ENCODE results near the gene DUSP14. TPM values are rescaled to one million over a fixed set of nuclear protein-coding genes. Genes with fewer than 3 reads are reported as not detected.
A peak's percentile ranks its signal among the peaks of the same experiment; 100 is the strongest.
"Not testable (repeated sequence)": the region's sequence is repeated elsewhere in the genome, so short reads cannot be mapped to it uniquely, and the experiment has no call there.

Gene DUSP14
- total RNA-seq, 5 donors from 2014 or later (not counting 1 experiment from before 2014, with no cell fraction given), result 4.0 to 9.6 (median 5.4) TPM

DNA sequence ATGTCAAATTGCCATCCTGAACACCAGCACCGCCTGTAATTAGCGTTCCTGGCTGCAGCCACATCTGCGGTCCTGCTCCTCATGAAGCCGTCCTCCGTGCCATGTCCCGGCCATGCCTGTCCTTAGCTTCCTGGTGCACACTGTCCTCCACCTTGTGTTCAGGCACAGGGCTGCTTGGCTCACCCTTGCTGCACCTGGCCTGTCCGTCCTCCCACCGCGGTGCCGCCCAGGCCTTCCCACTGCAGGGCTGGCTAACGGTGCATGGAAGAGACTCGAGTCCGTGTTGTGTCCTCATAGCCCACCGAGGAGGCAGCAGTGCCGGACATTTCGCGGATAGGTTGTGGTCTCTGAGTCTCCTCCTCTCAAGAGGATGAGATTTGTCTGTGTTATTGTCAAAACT is 20.4 kb downstream of the DUSP14 start:
- Mint-ChIP-seq H3K4me3 (no peak overlapping the region), H3K9me3 (no peaks in the 10 kb centered on the region), H3K27ac (peak overlapping the region in 1 of 2 donors; percentile 17), H3K4me1 (peaks cover 12 to 23% (median 17%) of the 10 kb centered on the region in 3 donors), H3K27me3 (no peaks in the 10 kb centered on the region), H3K36me3 (peaks cover 13% of the 10 kb centered on the region)
- ATAC-seq (replicated peaks in 1 of 4) (no peak), DNase-seq (no peak)
- ChIA-PET POLR2A (no interaction called here), CTCF (no interaction called here)
- Histone ChIP-seq H3K27ac (ENCODE audit: low read length) (no peak overlapping the region), H3K9me3 (no peaks in the 10 kb centered on the region), H3K4me1 (ENCODE audit: control insufficient read depth in 1 of 2, extremely low read depth in 1 of 2, insufficient read depth in 2 of 2, low read length in 2 of 2) (peaks cover 0 to 4% of the 10 kb centered on the region in 2 experiments), H3K36me3 (ENCODE audit: control insufficient read depth in 2 of 2, extremely low read depth in 1 of 2, insufficient read depth in 1 of 2, low read length in 1 of 2) (peaks cover 3 to 21% of the 10 kb centered on the region in 2 donors), H3K4me3 (ENCODE audit: control insufficient read depth in 1 of 2, extremely low read depth in 1 of 2, low read length in 1 of 2) (no peak overlapping the region), H3K27me3 (replicated peaks in 1 of 2; ENCODE audit: control insufficient read depth in 2 of 2, extremely low read depth in 1 of 2, insufficient read depth in 2 of 2, low read length in 1 of 2) (no peaks in the 10 kb centered on the region)
- 100% methylated on average over 17 of the region's 17 CpGs for WGBS (ENCODE audit: insufficient coverage)

DNA sequence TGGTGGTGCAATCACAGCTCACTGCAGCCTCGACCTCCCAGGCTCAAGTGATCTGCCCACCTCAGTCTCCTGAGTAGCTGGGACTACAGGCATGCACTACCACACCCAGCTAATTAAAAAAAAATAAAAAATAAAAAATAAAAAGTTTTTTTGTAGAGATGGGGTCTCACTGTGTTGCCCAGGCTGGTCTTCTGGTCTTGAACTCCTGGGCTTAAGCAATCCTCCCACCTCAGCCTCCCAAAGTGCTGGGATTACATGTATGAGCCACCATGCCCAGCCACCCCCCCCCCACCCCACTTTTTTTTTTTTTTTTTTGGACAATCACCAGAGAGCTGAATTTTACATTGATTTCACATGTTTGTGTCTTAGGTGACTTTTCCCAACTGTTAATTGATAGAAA is 22.0 kb downstream of the DUSP14 start:
- H3K4me1 ChIP-seq (ENCODE audit: control insufficient read depth in 1 of 2, extremely low read depth in 1 of 2, insufficient read depth in 2 of 2, low read length in 2 of 2); ATAC-seq (replicated peaks in 1 of 4); H3K9me3 ChIP-seq; H3K4me3 Mint-ChIP-seq; POLR2A ChIA-PET; H3K4me3 ChIP-seq (ENCODE audit: control insufficient read depth in 1 of 2, extremely low read depth in 1 of 2, low read length in 1 of 2); H3K27me3 ChIP-seq (replicated peaks in 1 of 2; ENCODE audit: control insufficient read depth in 2 of 2, extremely low read depth in 1 of 2, insufficient read depth in 2 of 2, low read length in 1 of 2); DNase-seq; H3K27me3 Mint-ChIP-seq; H3K27ac Mint-ChIP-seq; H3K27ac ChIP-seq (ENCODE audit: low read length); H3K9me3 Mint-ChIP-seq: not testable (repeated sequence)
- Mint-ChIP-seq H3K36me3 (peaks cover 16% of the 10 kb centered on the region), H3K4me1 (peaks cover 11 to 17% (median 12%) of the 10 kb centered on the region in 3 donors)
- H3K36me3 ChIP-seq (ENCODE audit: control insufficient read depth in 2 of 2, extremely low read depth in 1 of 2, insufficient read depth in 1 of 2, low read length in 1 of 2), result peaks cover 6 to 30% of the 10 kb centered on the region in 2 donors
- CTCF ChIA-PET, result interaction anchor here in 1 of 2 donors (0.6 to 0.7 kb wide), 2 partner anchors 11 to 20 kb away, joined by 3 to 4 read pairs; no protein-coding TSS in a partner anchor
- WGBS (ENCODE audit: insufficient coverage), result no CpG with 5 or more reads among the region's 1 CpG

DNA sequence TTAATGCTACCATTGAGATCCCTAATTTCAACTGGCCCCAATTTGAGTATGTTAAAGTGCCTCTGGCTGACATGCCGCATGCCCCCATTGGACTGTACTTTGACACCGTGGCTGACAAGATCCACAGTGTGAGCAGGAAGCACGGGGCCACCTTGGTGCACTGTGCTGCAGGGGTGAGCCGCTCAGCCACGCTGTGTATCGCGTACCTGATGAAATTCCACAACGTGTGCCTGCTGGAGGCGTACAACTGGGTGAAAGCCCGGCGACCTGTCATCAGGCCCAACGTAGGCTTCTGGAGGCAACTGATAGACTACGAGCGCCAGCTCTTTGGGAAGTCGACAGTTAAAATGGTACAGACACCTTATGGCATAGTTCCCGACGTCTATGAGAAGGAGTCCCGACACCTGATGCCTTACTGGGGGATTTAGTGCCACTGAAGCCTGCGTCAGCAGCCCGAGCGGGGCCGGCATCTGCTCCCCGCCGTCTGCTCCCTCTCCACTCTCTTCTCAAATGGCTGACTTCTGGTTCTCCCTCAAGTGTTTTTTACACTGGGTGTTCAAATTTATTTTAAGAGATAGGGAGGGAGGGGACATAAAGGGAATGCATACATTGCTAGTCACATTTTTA is 22.9 kb downstream of the DUSP14 start:
- Mint-ChIP-seq H3K4me3 (no peak overlapping the region), H3K36me3 (peaks cover 19% of the 10 kb centered on the region), H3K27me3 (no peaks in the 10 kb centered on the region), H3K4me1 (peaks cover 11 to 17% (median 12%) of the 10 kb centered on the region in 3 donors), H3K9me3 (no peaks in the 10 kb centered on the region), H3K27ac (no peak overlapping the region)
- POLR2A ChIA-PET, result interaction anchor here in 1 of 2 donors (0.6 kb wide), 1 partner anchor 108 kb away, joined by 5 read pairs; no protein-coding TSS in a partner anchor
- H3K4me3 ChIP-seq (ENCODE audit: control insufficient read depth in 1 of 2, extremely low read depth in 1 of 2, low read length in 1 of 2), result no peak overlapping the region
- ATAC-seq (replicated peaks in 1 of 4), result no peak
- CTCF ChIA-PET, result no interaction called here
- WGBS (ENCODE audit: insufficient coverage), result 94% methylated on average over 18 of the region's 24 CpGs
- peaks cover 12 to 36% of the 10 kb centered on the region in 2 donors for H3K36me3 ChIP-seq (ENCODE audit: control insufficient read depth in 2 of 2, extremely low read depth in 1 of 2, insufficient read depth in 1 of 2, low read length in 1 of 2)
- H3K27ac ChIP-seq (ENCODE audit: low read length), result no peak overlapping the region
- DNase-seq, result no peak
- peaks cover 0 to 4% of the 10 kb centered on the region in 2 experiments for H3K4me1 ChIP-seq (ENCODE audit: control insufficient read depth in 1 of 2, extremely low read depth in 1 of 2, insufficient read depth in 2 of 2, low read length in 2 of 2)
- H3K9me3 ChIP-seq, result no peaks in the 10 kb centered on the region
- H3K27me3 ChIP-seq (replicated peaks in 1 of 2; ENCODE audit: control insufficient read depth in 2 of 2, extremely low read depth in 1 of 2, insufficient read depth in 2 of 2, low read length in 1 of 2), result no peaks in the 10 kb centered on the region

DNA sequence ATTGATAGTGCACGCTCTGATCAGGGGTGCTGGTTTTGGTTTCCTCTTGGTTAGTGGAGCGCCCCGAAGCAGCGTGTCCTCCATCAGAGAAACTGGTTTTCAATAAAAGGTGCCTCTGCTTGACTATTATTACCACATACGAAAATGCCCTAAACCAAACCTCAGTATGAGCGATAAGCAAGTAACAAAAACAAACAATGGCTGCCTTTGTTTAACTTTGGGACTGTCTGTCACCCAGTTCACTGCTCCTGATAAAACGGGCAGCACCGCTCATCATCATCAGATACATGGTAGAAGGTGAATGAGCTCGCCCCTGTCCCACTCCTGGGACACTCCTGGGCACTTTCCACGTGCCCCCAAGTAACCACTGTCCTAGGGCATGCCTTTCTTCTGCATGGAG is 24.0 kb downstream of the DUSP14 start:
- H3K27ac Mint-ChIP-seq, result no peak overlapping the region
- H3K4me3 Mint-ChIP-seq, result no peak overlapping the region
- H3K9me3 ChIP-seq, result no peaks in the 10 kb centered on the region
- peaks cover 11 to 17% (median 12%) of the 10 kb centered on the region in 3 donors for H3K4me1 Mint-ChIP-seq
- WGBS (ENCODE audit: insufficient coverage), result 95% methylated on average over 9 of the region's 10 CpGs
- H3K36me3 Mint-ChIP-seq, result peaks cover 31% of the 10 kb centered on the region
- ChIA-PET POLR2A (no interaction called here), CTCF (no interaction called here)
- no peak overlapping the region for H3K27ac ChIP-seq (ENCODE audit: low read length)
- no peak overlapping the region for H3K4me3 ChIP-seq (ENCODE audit: control insufficient read depth in 1 of 2, extremely low read depth in 1 of 2, low read length in 1 of 2)
- H3K9me3 Mint-ChIP-seq, result no peaks in the 10 kb centered on the region
- peaks cover 0 to 4% of the 10 kb centered on the region in 2 experiments for H3K4me1 ChIP-seq (ENCODE audit: control insufficient read depth in 1 of 2, extremely low read depth in 1 of 2, insufficient read depth in 2 of 2, low read length in 2 of 2)
- H3K36me3 ChIP-seq (ENCODE audit: control insufficient read depth in 2 of 2, extremely low read depth in 1 of 2, insufficient read depth in 1 of 2, low read length in 1 of 2), result peaks cover 15 to 48% of the 10 kb centered on the region in 2 donors
- ATAC-seq (replicated peaks in 1 of 4), result no peak
- H3K27me3 Mint-ChIP-seq, result no peaks in the 10 kb centered on the region
- no peaks in the 10 kb centered on the region for H3K27me3 ChIP-seq (replicated peaks in 1 of 2; ENCODE audit: control insufficient read depth in 2 of 2, extremely low read depth in 1 of 2, insufficient read depth in 2 of 2, low read length in 1 of 2)
- no peak for DNase-seq

DNA sequence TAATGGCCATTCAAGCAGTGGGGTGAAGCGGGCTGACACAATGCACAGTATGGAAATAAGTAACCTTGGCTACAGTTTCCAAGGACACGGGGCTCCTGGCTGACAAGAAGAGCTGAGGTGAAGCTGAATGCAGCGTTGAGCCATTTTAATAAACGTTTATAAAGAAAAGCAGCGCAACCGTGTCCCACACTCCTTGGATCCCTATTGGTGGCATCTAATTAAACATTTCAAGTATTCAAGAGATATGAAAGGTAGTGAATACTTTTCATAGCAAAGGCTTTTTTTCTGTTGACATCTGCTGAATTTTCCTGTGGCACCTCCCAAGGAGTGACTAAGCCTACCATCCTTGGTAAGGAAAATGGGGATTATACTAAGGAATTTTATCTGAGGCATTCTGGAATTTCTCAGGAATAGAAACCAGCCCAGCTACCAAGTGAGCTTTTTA is 26.5 kb downstream of the DUSP14 start:
- no peak overlapping the region for H3K4me3 ChIP-seq (ENCODE audit: control insufficient read depth in 1 of 2, extremely low read depth in 1 of 2, low read length in 1 of 2)
- H3K27ac ChIP-seq (ENCODE audit: low read length), result no peak overlapping the region
- H3K4me1 Mint-ChIP-seq, result peaks cover 0 to 13% (median 8%) of the 10 kb centered on the region in 3 donors
- peaks cover 49% of the 10 kb centered on the region for H3K36me3 Mint-ChIP-seq
- CTCF ChIA-PET, result no interaction called here
- peaks cover 20 to 70% of the 10 kb centered on the region in 2 donors for H3K36me3 ChIP-seq (ENCODE audit: control insufficient read depth in 2 of 2, extremely low read depth in 1 of 2, insufficient read depth in 1 of 2, low read length in 1 of 2)
- 100% methylated on average over 2 of the region's 6 CpGs for WGBS (ENCODE audit: insufficient coverage)
- H3K9me3 ChIP-seq, result no peaks in the 10 kb centered on the region
- DNase-seq (no peak), ATAC-seq (replicated peaks in 1 of 4) (no peak)
- no peak overlapping the region for H3K4me3 Mint-ChIP-seq
- no peak overlapping the region for H3K27ac Mint-ChIP-seq
- H3K27me3 Mint-ChIP-seq, result no peaks in the 10 kb centered on the region
- H3K9me3 Mint-ChIP-seq, result no peaks in the 10 kb centered on the region
- H3K27me3 ChIP-seq (replicated peaks in 1 of 2; ENCODE audit: control insufficient read depth in 2 of 2, extremely low read depth in 1 of 2, insufficient read depth in 2 of 2, low read length in 1 of 2), result no peaks in the 10 kb centered on the region
- POLR2A ChIA-PET, result interaction anchor here in 1 of 2 donors (0.7 kb wide), 1 partner anchor 12 kb away, joined by 3 read pairs; no protein-coding TSS in a partner anchor
- H3K4me1 ChIP-seq (ENCODE audit: control insufficient read depth in 1 of 2, extremely low read depth in 1 of 2, insufficient read depth in 2 of 2, low read length in 2 of 2), result peaks cover 0 to 5% of the 10 kb centered on the region in 2 experiments

DNA sequence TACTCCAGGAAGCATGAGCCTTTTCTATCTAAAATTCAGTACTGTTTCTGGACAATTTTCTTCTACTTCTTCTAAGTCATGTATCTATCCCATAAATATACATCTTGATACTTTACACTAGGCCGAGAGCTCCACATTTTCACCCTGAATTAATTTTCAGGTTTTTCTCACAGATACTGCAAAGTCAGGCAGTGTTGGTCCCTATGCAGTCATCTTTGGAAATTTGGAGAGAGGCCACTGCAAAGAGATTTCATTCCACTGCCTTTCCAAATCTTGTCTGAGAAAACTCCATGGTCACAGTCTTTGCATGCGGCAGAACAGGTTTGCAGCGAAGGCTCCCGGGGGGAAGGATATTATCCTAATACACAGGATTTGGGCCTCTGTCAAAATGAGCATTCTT is 28.2 kb downstream of the DUSP14 start:
- no peak for DNase-seq
- no peak for ATAC-seq (replicated peaks in 1 of 4)
- ChIA-PET POLR2A (interaction anchor here in 1 of 2 donors (0.6 kb wide), 1 partner anchor 30 kb away, joined by 3 read pairs; no protein-coding TSS in a partner anchor), CTCF (no interaction called here)
- Histone ChIP-seq H3K27ac (ENCODE audit: low read length) (no peak overlapping the region), H3K36me3 (ENCODE audit: control insufficient read depth in 2 of 2, extremely low read depth in 1 of 2, insufficient read depth in 1 of 2, low read length in 1 of 2) (peaks cover 20 to 73% of the 10 kb centered on the region in 2 donors), H3K4me1 (ENCODE audit: control insufficient read depth in 1 of 2, extremely low read depth in 1 of 2, insufficient read depth in 2 of 2, low read length in 2 of 2) (peaks cover 0 to 5% of the 10 kb centered on the region in 2 experiments), H3K27me3 (replicated peaks in 1 of 2; ENCODE audit: control insufficient read depth in 2 of 2, extremely low read depth in 1 of 2, insufficient read depth in 2 of 2, low read length in 1 of 2) (no peaks in the 10 kb centered on the region), H3K9me3 (no peaks in the 10 kb centered on the region), H3K4me3 (ENCODE audit: control insufficient read depth in 1 of 2, extremely low read depth in 1 of 2, low read length in 1 of 2) (no peak overlapping the region)
- no peaks in the 10 kb centered on the region for H3K27me3 Mint-ChIP-seq
- no peak overlapping the region for H3K27ac Mint-ChIP-seq
- H3K4me1 Mint-ChIP-seq, result peaks cover 0 to 10% (median 8%) of the 10 kb centered on the region in 3 donors
- peaks cover 50% of the 10 kb centered on the region for H3K36me3 Mint-ChIP-seq
- no peaks in the 10 kb centered on the region for H3K9me3 Mint-ChIP-seq
- WGBS (ENCODE audit: insufficient coverage), result 97% methylated on average over 4 of the region's 4 CpGs
- no peak overlapping the region for H3K4me3 Mint-ChIP-seq
